HEK293 (cell line): ENCODE measurements around the gene SLC7A10.

Experiments used
- ATF2 ChIP-seq: fragments of 450-650 bp; formaldehyde crosslinking; IDR thresholded peaks from 2 replicates; pipeline ENCODE4 v1.5.1; 2016; ENCODE audit warnings: missing biosample characterization, missing genetic modification characterization, low read depth
- KLF17 ChIP-seq: fragments of 450-650 bp; formaldehyde crosslinking; IDR thresholded peaks from 2 replicates; pipeline ENCODE4 v1.5.1; 2016; ENCODE audit warnings: missing biosample characterization, missing genetic modification characterization
- REST ChIP-seq: fragments of 450-650 bp; formaldehyde crosslinking; IDR thresholded peaks from 2 replicates; pipeline ENCODE4 v1.5.1; 2016; ENCODE audit warnings: missing biosample characterization, missing genetic modification characterization
- SALL2 ChIP-seq: fragments of 450-650 bp; formaldehyde crosslinking; IDR thresholded peaks from 2 replicates; pipeline ENCODE4 v1.5.0; 2017; ENCODE audit warnings: missing biosample characterization, mild to moderate bottlenecking, missing genetic modification characterization, borderline replicate concordance
- YY2 ChIP-seq: fragments of 450-650 bp; formaldehyde crosslinking; IDR thresholded peaks from 2 replicates; pipeline ENCODE4 v1.5.1; 2016; ENCODE audit warnings: missing biosample characterization, missing genetic modification characterization
- ZBTB8A ChIP-seq: fragments of 450-650 bp; formaldehyde crosslinking; IDR thresholded peaks from 2 replicates; pipeline ENCODE4 v1.5.1; 2016; ENCODE audit warnings: missing biosample characterization, missing genetic modification characterization
- ZNF140 ChIP-seq: fragments of 450-650 bp; formaldehyde crosslinking; IDR thresholded peaks from 2 replicates; pipeline ENCODE4 v1.5.1; 2016; ENCODE audit warnings: missing biosample characterization, missing genetic modification characterization
- ZNF23 ChIP-seq: fragments of 450-650 bp; formaldehyde crosslinking; IDR thresholded peaks from 2 replicates; pipeline ENCODE4 v1.5.1; 2016; ENCODE audit warnings: missing biosample characterization, missing genetic modification characterization, borderline replicate concordance
- ZNF24 ChIP-seq: fragments of 450-650 bp; formaldehyde crosslinking; IDR thresholded peaks from 2 replicates; pipeline ENCODE4 v1.5.1; 2016; ENCODE audit warnings: missing biosample characterization, missing genetic modification characterization
- ZNF354C ChIP-seq: fragments of 450-650 bp; formaldehyde crosslinking; IDR thresholded peaks from 2 replicates; pipeline ENCODE4 v1.5.1; 2016; ENCODE audit warnings: missing biosample characterization, missing genetic modification characterization, low read depth, borderline replicate concordance
- ZNF48 ChIP-seq: fragments of 450-650 bp; formaldehyde crosslinking; IDR thresholded peaks from 2 replicates; pipeline ENCODE4 v1.5.1; 2016; ENCODE audit warnings: missing biosample characterization, missing genetic modification characterization
- ZNF558 ChIP-seq: fragments of 450-650 bp; formaldehyde crosslinking; IDR thresholded peaks from 2 replicates; pipeline ENCODE4 v1.5.1; 2016; ENCODE audit warnings: missing biosample characterization, missing genetic modification characterization
- ZNF571 ChIP-seq: fragments of 450-650 bp; formaldehyde crosslinking; IDR thresholded peaks from 2 replicates; pipeline ENCODE4 v1.5.0; 2017; ENCODE audit warnings: missing biosample characterization, missing genetic modification characterization
- ZNF664 ChIP-seq: fragments of 450-650 bp; formaldehyde crosslinking; IDR thresholded peaks from 2 replicates; pipeline ENCODE4 v1.5.1; 2016; ENCODE audit warnings: missing biosample characterization, missing genetic modification characterization
- ZNF707 ChIP-seq: fragments of 450-650 bp; formaldehyde crosslinking; IDR thresholded peaks from 2 replicates; pipeline ENCODE4 v1.5.1; 2016; ENCODE audit warnings: missing biosample characterization, missing genetic modification characterization
- ZNF785 ChIP-seq: fragments of 450-650 bp; formaldehyde crosslinking; IDR thresholded peaks from 2 replicates; pipeline ENCODE4 v1.5.1; 2016; ENCODE audit warnings: missing biosample characterization, missing genetic modification characterization
- ZSCAN16 ChIP-seq: fragments of 450-650 bp; formaldehyde crosslinking; IDR thresholded peaks from 2 replicates; pipeline ENCODE4 v1.5.1; 2016; ENCODE audit warnings: missing biosample characterization, missing genetic modification characterization
- TF ChIP-seq, protein P1 (sequence below): fragments of 450-650 bp; formaldehyde crosslinking; IDR thresholded peaks from 2 replicates; pipeline ENCODE4 v1.5.1; 2016; ENCODE audit warnings: missing biosample characterization, missing genetic modification characterization, borderline replicate concordance
- TF ChIP-seq, protein P2 (sequence below): fragments of 450-650 bp; formaldehyde crosslinking; IDR thresholded peaks from 2 replicates; pipeline ENCODE4 v1.5.1; 2016; ENCODE audit warnings: missing biosample characterization, missing genetic modification characterization, borderline replicate concordance
- TF ChIP-seq, protein P3 (sequence below): fragments of 450-650 bp; formaldehyde crosslinking; IDR thresholded peaks from 2 replicates; pipeline ENCODE4 v1.5.0; 2017; ENCODE audit warnings: missing biosample characterization, missing genetic modification characterization, borderline replicate concordance
- TF ChIP-seq, protein P4 (sequence below): fragments of 450-650 bp; formaldehyde crosslinking; IDR thresholded peaks from 2 replicates; pipeline ENCODE4 v1.5.1; 2016; ENCODE audit warnings: missing biosample characterization, missing genetic modification characterization

SLC7A10 gene

DNA sequence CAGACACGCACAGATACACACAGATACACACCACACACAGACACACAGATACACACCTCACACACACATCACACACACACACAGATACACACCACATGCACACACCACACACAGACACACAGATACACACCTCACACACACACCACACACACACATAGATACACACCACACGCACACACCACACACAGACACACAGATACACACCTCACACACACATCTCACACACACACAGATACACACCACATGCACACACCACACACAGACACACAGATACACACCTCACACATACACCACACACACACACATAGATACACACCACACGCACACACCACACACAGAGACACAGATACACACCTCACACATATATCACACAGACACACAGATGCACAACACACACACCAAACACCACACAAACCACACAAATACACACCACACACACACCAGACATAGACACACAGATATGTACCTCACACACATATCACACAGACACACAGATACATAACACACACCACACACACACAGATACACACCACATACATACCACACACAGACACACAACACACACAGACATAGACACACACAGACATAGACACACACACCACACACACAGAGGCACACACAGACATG lies 24.2 kb upstream of the SLC7A10 start (continued):
- TF ChIP-seq, protein P1, sequence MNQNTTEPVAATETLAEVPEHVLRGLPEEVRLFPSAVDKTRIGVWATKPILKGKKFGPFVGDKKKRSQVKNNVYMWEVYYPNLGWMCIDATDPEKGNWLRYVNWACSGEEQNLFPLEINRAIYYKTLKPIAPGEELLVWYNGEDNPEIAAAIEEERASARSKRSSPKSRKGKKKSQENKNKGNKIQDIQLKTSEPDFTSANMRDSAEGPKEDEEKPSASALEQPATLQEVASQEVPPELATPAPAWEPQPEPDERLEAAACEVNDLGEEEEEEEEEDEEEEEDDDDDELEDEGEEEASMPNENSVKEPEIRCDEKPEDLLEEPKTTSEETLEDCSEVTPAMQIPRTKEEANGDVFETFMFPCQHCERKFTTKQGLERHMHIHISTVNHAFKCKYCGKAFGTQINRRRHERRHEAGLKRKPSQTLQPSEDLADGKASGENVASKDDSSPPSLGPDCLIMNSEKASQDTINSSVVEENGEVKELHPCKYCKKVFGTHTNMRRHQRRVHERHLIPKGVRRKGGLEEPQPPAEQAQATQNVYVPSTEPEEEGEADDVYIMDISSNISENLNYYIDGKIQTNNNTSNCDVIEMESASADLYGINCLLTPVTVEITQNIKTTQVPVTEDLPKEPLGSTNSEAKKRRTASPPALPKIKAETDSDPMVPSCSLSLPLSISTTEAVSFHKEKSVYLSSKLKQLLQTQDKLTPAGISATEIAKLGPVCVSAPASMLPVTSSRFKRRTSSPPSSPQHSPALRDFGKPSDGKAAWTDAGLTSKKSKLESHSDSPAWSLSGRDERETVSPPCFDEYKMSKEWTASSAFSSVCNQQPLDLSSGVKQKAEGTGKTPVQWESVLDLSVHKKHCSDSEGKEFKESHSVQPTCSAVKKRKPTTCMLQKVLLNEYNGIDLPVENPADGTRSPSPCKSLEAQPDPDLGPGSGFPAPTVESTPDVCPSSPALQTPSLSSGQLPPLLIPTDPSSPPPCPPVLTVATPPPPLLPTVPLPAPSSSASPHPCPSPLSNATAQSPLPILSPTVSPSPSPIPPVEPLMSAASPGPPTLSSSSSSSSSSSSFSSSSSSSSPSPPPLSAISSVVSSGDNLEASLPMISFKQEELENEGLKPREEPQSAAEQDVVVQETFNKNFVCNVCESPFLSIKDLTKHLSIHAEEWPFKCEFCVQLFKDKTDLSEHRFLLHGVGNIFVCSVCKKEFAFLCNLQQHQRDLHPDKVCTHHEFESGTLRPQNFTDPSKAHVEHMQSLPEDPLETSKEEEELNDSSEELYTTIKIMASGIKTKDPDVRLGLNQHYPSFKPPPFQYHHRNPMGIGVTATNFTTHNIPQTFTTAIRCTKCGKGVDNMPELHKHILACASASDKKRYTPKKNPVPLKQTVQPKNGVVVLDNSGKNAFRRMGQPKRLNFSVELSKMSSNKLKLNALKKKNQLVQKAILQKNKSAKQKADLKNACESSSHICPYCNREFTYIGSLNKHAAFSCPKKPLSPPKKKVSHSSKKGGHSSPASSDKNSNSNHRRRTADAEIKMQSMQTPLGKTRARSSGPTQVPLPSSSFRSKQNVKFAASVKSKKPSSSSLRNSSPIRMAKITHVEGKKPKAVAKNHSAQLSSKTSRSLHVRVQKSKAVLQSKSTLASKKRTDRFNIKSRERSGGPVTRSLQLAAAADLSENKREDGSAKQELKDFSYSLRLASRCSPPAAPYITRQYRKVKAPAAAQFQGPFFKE, result no peak
- TF ChIP-seq KLF17 (tag by site-specific recombination) (no peak), ZNF24 (tag by site-specific recombination) (no peak), YY2 (tag by site-specific recombination) (no peak), SALL2 (tag by site-specific recombination) (peak; percentile 37; the same call in 1 of the 2 replicates), ZNF140 (tag by site-specific recombination) (peak; percentile 36; the same call in 1 of the 2 replicates), ZBTB8A (tag by site-specific recombination) (no peak), ZNF707 (tag by site-specific recombination) (0 out of 2 replicates have a peak, but pooled peaks have one; percentile 19), ZNF664 (tag by site-specific recombination) (no peak), ATF2 (no peak), ZNF571 (tag by site-specific recombination) (no peak), ZNF23 (no peak), ZNF558 (tag by site-specific recombination) (no peak), ZNF48 (tag by site-specific recombination) (no peak), ZNF354C (peak; percentile 3; the same call in 1 of the 2 replicates), ZSCAN16 (no peak), REST (tag by site-specific recombination) (no peak), ZNF785 (tag by site-specific recombination) (no peak; the same call in 1 of the 2 replicates)
- TF ChIP-seq, protein P2, sequence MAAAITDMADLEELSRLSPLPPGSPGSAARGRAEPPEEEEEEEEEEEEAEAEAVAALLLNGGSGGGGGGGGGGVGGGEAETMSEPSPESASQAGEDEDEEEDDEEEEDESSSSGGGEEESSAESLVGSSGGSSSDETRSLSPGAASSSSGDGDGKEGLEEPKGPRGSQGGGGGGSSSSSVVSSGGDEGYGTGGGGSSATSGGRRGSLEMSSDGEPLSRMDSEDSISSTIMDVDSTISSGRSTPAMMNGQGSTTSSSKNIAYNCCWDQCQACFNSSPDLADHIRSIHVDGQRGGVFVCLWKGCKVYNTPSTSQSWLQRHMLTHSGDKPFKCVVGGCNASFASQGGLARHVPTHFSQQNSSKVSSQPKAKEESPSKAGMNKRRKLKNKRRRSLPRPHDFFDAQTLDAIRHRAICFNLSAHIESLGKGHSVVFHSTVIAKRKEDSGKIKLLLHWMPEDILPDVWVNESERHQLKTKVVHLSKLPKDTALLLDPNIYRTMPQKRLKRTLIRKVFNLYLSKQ (tag by site-specific recombination), result no peak; the same call in 1 of the 2 replicates
- TF ChIP-seq, protein P3, sequence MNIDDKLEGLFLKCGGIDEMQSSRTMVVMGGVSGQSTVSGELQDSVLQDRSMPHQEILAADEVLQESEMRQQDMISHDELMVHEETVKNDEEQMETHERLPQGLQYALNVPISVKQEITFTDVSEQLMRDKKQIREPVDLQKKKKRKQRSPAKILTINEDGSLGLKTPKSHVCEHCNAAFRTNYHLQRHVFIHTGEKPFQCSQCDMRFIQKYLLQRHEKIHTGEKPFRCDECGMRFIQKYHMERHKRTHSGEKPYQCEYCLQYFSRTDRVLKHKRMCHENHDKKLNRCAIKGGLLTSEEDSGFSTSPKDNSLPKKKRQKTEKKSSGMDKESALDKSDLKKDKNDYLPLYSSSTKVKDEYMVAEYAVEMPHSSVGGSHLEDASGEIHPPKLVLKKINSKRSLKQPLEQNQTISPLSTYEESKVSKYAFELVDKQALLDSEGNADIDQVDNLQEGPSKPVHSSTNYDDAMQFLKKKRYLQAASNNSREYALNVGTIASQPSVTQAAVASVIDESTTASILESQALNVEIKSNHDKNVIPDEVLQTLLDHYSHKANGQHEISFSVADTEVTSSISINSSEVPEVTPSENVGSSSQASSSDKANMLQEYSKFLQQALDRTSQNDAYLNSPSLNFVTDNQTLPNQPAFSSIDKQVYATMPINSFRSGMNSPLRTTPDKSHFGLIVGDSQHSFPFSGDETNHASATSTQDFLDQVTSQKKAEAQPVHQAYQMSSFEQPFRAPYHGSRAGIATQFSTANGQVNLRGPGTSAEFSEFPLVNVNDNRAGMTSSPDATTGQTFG (tag by site-specific recombination), result no peak
- TF ChIP-seq, protein P4, sequence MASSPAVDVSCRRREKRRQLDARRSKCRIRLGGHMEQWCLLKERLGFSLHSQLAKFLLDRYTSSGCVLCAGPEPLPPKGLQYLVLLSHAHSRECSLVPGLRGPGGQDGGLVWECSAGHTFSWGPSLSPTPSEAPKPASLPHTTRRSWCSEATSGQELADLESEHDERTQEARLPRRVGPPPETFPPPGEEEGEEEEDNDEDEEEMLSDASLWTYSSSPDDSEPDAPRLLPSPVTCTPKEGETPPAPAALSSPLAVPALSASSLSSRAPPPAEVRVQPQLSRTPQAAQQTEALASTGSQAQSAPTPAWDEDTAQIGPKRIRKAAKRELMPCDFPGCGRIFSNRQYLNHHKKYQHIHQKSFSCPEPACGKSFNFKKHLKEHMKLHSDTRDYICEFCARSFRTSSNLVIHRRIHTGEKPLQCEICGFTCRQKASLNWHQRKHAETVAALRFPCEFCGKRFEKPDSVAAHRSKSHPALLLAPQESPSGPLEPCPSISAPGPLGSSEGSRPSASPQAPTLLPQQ (tag by site-specific recombination), result no peak
